ENCODE results near the gene TBCEL.

The TBCEL gene, protein sequence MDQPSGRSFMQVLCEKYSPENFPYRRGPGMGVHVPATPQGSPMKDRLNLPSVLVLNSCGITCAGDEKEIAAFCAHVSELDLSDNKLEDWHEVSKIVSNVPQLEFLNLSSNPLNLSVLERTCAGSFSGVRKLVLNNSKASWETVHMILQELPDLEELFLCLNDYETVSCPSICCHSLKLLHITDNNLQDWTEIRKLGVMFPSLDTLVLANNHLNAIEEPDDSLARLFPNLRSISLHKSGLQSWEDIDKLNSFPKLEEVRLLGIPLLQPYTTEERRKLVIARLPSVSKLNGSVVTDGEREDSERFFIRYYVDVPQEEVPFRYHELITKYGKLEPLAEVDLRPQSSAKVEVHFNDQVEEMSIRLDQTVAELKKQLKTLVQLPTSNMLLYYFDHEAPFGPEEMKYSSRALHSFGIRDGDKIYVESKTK

GRCh38 chr11:121023848-121024751 lies at the start of gene TBCEL:
TSS of gene TBCEL (plus strand) at chr11:121024102. CDS start at chr11:121045691, 21,589 bp downstream.
- Histone ChIP-seq H3K4me2 (ENCODE audit: low read length) (peak within 1 kb of the TSS; percentile 99), H3K4me3 (ENCODE audit: low read length) (peak within 1 kb of the TSS; percentile 93), H3K9ac (ENCODE audit: low read length) (peak within 1 kb of the TSS; percentile 75), H3K4me1 (ENCODE audit: low read length) (peaks cover 17% of the 10 kb centered on the region), H2AFZ (ENCODE audit: low read depth, low read length) (peak within 1 kb of the TSS; percentile 95), H3K36me3 (replicated peaks; ENCODE audit: low read depth, low read length) (no peaks in the 10 kb centered on the region), H4K20me1 (ENCODE audit: insufficient read depth, low read length) (peaks cover 7% of the 10 kb centered on the region), H3K27me3 (ENCODE audit: low read depth, low read length) (peaks cover 4% of the 10 kb centered on the region), H3K27ac (ENCODE audit: low read length) (no peak within 1 kb of the TSS), H3K79me2 (ENCODE audit: low read length) (peaks cover 38% of the 10 kb centered on the region), H3K9me3 (ENCODE audit: insufficient read depth, low read length) (no peaks in the 10 kb centered on the region)
- TF ChIP-seq EZH2phosphoT487 (IDR thresholded peaks at IDR 0.05; ENCODE audit: low read depth), result no peak
- TF ChIP-seq, protein P1, sequence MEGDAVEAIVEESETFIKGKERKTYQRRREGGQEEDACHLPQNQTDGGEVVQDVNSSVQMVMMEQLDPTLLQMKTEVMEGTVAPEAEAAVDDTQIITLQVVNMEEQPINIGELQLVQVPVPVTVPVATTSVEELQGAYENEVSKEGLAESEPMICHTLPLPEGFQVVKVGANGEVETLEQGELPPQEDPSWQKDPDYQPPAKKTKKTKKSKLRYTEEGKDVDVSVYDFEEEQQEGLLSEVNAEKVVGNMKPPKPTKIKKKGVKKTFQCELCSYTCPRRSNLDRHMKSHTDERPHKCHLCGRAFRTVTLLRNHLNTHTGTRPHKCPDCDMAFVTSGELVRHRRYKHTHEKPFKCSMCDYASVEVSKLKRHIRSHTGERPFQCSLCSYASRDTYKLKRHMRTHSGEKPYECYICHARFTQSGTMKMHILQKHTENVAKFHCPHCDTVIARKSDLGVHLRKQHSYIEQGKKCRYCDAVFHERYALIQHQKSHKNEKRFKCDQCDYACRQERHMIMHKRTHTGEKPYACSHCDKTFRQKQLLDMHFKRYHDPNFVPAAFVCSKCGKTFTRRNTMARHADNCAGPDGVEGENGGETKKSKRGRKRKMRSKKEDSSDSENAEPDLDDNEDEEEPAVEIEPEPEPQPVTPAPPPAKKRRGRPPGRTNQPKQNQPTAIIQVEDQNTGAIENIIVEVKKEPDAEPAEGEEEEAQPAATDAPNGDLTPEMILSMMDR (IDR thresholded peaks at IDR 0.05; ENCODE audit: low read depth, low read length), result no peak

- H3K9ac ChIP-seq (ENCODE audit: low read length), result no peak overlapping the region
- H3K36me3 ChIP-seq (replicated peaks; ENCODE audit: low read depth, low read length), result no peaks in the 10 kb centered on the region
- no peak overlapping the region for H2AFZ ChIP-seq (ENCODE audit: low read depth, low read length)
- peaks cover 66% of the 10 kb centered on the region for H3K27me3 ChIP-seq (ENCODE audit: low read depth, low read length)
- no peaks in the 10 kb centered on the region for H3K4me1 ChIP-seq (ENCODE audit: low read length)
- no peak for TF ChIP-seq EZH2phosphoT487 (IDR thresholded peaks at IDR 0.05; ENCODE audit: low read depth)
- TF ChIP-seq, protein P1 (IDR thresholded peaks at IDR 0.05; ENCODE audit: low read depth, low read length), result no peak
- no peak overlapping the region for H3K27ac ChIP-seq (ENCODE audit: low read length)
- H3K9me3 ChIP-seq (ENCODE audit: insufficient read depth, low read length), result no peaks in the 10 kb centered on the region
- H3K4me2 ChIP-seq (ENCODE audit: low read length), result no peak overlapping the region
- H3K79me2 ChIP-seq (ENCODE audit: low read length), result no peaks in the 10 kb centered on the region
- H3K4me3 ChIP-seq (ENCODE audit: low read length), result no peak overlapping the region
- no peaks in the 10 kb centered on the region for H4K20me1 ChIP-seq (ENCODE audit: insufficient read depth, low read length)
Measured at GRCh38 chr11:120974466-120974865, 49.4 kb upstream of the TBCEL start.

GRCh38 chr11:120974965-120975364 lies 48.9 kb upstream of the TBCEL start:
- H3K9me3 ChIP-seq (ENCODE audit: insufficient read depth, low read length), result no peaks in the 10 kb centered on the region
- H3K27ac ChIP-seq (ENCODE audit: low read length), result no peak overlapping the region
- no peaks in the 10 kb centered on the region for H3K4me1 ChIP-seq (ENCODE audit: low read length)
- no peaks in the 10 kb centered on the region for H3K36me3 ChIP-seq (replicated peaks; ENCODE audit: low read depth, low read length)
- TF ChIP-seq EZH2phosphoT487 (IDR thresholded peaks at IDR 0.05; ENCODE audit: low read depth), result no peak
- TF ChIP-seq, protein P1 (IDR thresholded peaks at IDR 0.05; ENCODE audit: low read depth, low read length), result no peak
- H3K9ac ChIP-seq (ENCODE audit: low read length), result no peak overlapping the region
- peaks cover 67% of the 10 kb centered on the region for H3K27me3 ChIP-seq (ENCODE audit: low read depth, low read length)
- no peak overlapping the region for H3K4me2 ChIP-seq (ENCODE audit: low read length)
- H4K20me1 ChIP-seq (ENCODE audit: insufficient read depth, low read length), result no peaks in the 10 kb centered on the region
- H2AFZ ChIP-seq (ENCODE audit: low read depth, low read length), result no peak overlapping the region
- no peak overlapping the region for H3K4me3 ChIP-seq (ENCODE audit: low read length)
- H3K79me2 ChIP-seq (ENCODE audit: low read length), result no peaks in the 10 kb centered on the region

All from OCI-LY3 (cell line).